HG02852 (cell line): ENCODE data around the gene GSDME.

ENCODE experiments used
- ATAC-seq: cut with Tn5 transposase; IDR thresholded peaks from one replicate; pipeline ENCODE4 v1.9.1; 2021; ENCODE audit warnings: mild to moderate bottlenecking, moderate library complexity; ENCODE audit not compliant: unreplicated experiment

GSDME gene

GRCh38 chr7:24657980-24658379 lies 99.3 kb downstream of the GSDME start:
- ATAC-seq, result no peak

GRCh38 chr7:24656608-24657007 lies 100.7 kb downstream of the GSDME start:
- no peak for ATAC-seq

- ATAC-seq, result no peak
These were observed 103.0 kb downstream of the GSDME start for GRCh38 chr7:24654305-24654704.

DNA sequence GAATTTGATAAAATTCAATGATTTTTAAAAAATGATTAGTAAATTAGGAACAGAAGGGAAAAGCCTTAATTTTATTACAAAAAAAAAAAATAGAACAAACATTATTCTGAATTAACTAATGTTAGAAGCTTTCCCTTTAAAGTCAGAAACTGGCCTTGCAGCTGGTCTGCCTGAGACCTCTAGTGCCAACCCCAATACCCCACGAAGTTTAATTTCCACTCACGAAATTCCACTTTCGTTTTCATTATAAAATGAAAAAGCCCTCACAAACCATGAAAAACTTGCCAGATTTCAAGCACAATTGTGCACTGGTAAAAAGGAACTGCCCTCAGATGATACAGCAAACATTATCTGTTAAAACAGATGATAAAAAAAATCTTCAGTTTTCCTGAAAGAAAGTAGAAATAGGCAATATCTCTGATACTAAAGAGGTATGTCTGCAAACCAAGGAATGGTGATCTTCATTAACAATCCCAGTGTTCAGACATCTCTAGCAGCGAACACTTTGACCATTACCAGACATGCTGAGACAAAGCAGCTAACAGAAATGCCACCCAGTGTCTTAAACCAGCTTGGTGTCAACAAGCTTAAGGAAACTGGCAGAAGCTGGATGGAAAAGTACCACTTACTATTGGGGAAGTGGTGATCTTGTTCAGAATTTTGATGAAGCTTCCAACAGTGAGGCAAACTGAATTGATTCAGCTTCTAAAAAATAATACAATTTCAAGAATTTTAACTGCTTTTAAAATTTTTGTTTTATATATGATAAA lies 103.8 kb downstream of the GSDME start:
- no peak for ATAC-seq

GRCh38 chr7:24652251-24652939 lies 104.9 kb downstream of the GSDME start:
- no peak for ATAC-seq
